MM.1S (cell line): Measurements from ENCODE around the gene SIRPA.

Source experiments
- CTCF ChIP-seq: fragments of 300-600 bp; sonication (generic); IDR thresholded peaks from 2 replicates; pipeline ENCODE4 v1.5.1; 2016; ENCODE audit warnings: antibody characterized with exemption, low read length, mixed read lengths
- EZH2 ChIP-seq: fragments of 300-600 bp; sonication (generic); optimal IDR thresholded peaks from 2 replicates; pipeline ENCODE3; 2017; ENCODE audit warnings: low read depth, mild to moderate bottlenecking, antibody characterized with exemption, low read length, mixed read lengths

GRCh38 chr20:1918491-1919165, 23.4 kb downstream of the SIRPA start:
- TF ChIP-seq CTCF (no peak), EZH2 (no peak)
